Endothelial cell (in vitro differentiated cells): ENCODE measurements around the gene RAB14. TPM values are rescaled to one million over a fixed set of nuclear protein-coding genes. Genes with fewer than 3 reads are reported as not detected.

Experiments used
- DNase-seq: peaks from one replicate; pipeline ENCODE4 v3.0.0; 2021; ENCODE audit warnings: low spot score
- H3K27ac Mint-ChIP-seq: one replicate; pipeline ENCODE4 v1.8.0; 2021; ENCODE audit warnings: mixed read lengths, inconsistent platforms; ENCODE audit not compliant: unreplicated experiment
- H3K27me3 Mint-ChIP-seq: one replicate; pipeline ENCODE4 v1.8.0; 2021; ENCODE audit warnings: mild to moderate bottlenecking, moderate library complexity, mixed read lengths, inconsistent platforms; ENCODE audit not compliant: unreplicated experiment
- H3K36me3 Mint-ChIP-seq: one replicate; pipeline ENCODE4 v1.8.0; 2021; ENCODE audit warnings: mild to moderate bottlenecking, low read depth, mixed read lengths, inconsistent platforms; ENCODE audit not compliant: unreplicated experiment
- H3K4me1 Mint-ChIP-seq: one replicate; pipeline ENCODE4 v1.8.0; 2021; ENCODE audit warnings: mild to moderate bottlenecking, mixed read lengths, inconsistent platforms; ENCODE audit not compliant: unreplicated experiment
- H3K4me3 Mint-ChIP-seq: one replicate; pipeline ENCODE4 v1.8.0; 2021; ENCODE audit warnings: mild to moderate bottlenecking, mixed read lengths, inconsistent platforms; ENCODE audit not compliant: unreplicated experiment
- H3K9me3 Mint-ChIP-seq: one replicate; pipeline ENCODE4 v1.8.0; 2021; ENCODE audit warnings: mixed read lengths, inconsistent platforms; ENCODE audit not compliant: unreplicated experiment
- CTCF ChIP-seq: fragments of 200-600 bp; sonication (generic); IDR thresholded peaks from one replicate; pipeline ENCODE4 v1.5.0; 2021; ENCODE audit warnings: antibody characterized with exemption; ENCODE audit not compliant: unreplicated experiment
- total RNA-seq: library from RNA; stranded (reverse); fragmentation: NEBNext Ultra II Directional; extraction: Animal tissue kit (Norgen Biotek cat#: 25700); gene quantifications from one replicate; pipeline ENCODE4 v1.2.1, GENCODE V29; 2021; ENCODE audit not compliant: unreplicated experiment

RAB14 gene
- total RNA-seq, 1 donor from 2014 or later, result 81.6 TPM

- TF ChIP-seq CTCF, result no peak
- H3K4me3 Mint-ChIP-seq, result no peak overlapping the region
- DNase-seq, result no peak
- H3K9me3 Mint-ChIP-seq, result no peaks in the 10 kb centered on the region
- no peaks in the 10 kb centered on the region for H3K36me3 Mint-ChIP-seq
- H3K27me3 Mint-ChIP-seq, result peaks cover 2% of the 10 kb centered on the region
- no peak overlapping the region for H3K27ac Mint-ChIP-seq
- H3K4me1 Mint-ChIP-seq, result peaks cover 27% of the 10 kb centered on the region
Observed at GRCh38 chr9:121192959-121193640, 8.6 kb downstream of the RAB14 start.

DNA sequence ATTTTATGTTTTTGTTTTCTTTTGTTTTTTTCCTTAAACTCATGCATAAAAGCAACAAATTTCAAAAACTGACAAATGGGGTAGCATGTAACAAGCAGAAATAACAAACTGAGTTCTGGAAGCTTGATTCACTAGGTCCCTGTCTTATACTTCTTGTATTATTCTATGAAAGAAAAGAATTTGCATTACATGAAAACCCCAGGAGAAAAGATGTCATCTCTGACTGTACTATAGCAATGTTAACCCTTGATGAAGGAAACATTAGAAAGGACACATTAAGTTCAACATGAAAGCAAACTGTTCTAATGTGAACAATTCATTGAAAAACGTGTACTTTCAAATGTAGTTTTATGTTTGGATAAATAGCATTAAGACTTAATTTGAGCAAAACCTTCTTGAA lies 9.2 kb downstream of the RAB14 start:
- no peak for DNase-seq
- Mint-ChIP-seq H3K27me3 (peaks cover 2% of the 10 kb centered on the region), H3K9me3 (no peaks in the 10 kb centered on the region), H3K4me1 (peaks cover 26% of the 10 kb centered on the region), H3K36me3 (no peaks in the 10 kb centered on the region), H3K27ac (no peak overlapping the region), H3K4me3 (no peak overlapping the region)
- TF ChIP-seq CTCF, result no peak

DNA sequence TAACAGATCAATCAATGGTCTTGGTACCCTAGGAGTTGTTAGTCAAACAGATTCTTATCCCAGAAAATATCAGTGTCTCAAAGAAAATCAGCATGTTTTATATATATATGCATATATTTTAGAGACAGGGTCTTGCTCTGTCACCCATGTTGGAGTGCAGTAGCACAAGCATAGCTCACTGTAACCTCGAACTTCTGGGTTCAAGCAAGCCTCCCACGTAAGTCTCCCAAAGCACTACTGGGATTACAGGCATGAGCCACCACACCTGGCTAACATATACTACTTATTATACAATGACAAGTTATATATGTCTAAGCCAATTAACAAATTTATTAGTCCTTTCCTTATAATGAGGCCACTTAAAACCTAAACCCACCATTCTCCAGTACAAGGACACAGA lies 10.4 kb downstream of the RAB14 start:
- H3K4me1 Mint-ChIP-seq, result peaks cover 21% of the 10 kb centered on the region
- no peak for TF ChIP-seq CTCF
- no peak overlapping the region for H3K4me3 Mint-ChIP-seq
- no peak for DNase-seq
- peaks cover 3% of the 10 kb centered on the region for H3K36me3 Mint-ChIP-seq
- H3K27ac Mint-ChIP-seq, result peak overlapping the region; percentile 42
- peaks cover 2% of the 10 kb centered on the region for H3K27me3 Mint-ChIP-seq
- no peaks in the 10 kb centered on the region for H3K9me3 Mint-ChIP-seq

DNA sequence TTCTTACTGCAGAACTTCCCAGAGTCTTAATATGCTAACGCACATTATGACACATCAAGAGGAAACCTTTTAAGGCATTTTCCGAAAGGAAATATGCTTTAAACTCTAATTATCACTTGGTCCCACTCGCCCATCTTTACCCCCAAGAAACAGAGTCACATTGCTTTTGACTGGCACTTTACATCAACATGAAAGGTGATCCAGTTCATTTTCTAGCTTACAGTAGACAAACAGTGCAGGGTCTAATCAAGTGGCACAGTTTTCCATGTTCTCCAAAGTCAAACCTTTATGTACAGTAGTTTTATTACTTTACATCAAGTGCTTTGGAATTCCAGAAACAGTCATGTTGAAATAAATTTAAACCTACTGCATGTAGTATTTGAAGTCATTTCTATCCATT lies 12.0 kb downstream of the RAB14 start:
- no peaks in the 10 kb centered on the region for H3K9me3 Mint-ChIP-seq

More for the DNA sequence above, 12.0 kb downstream of the RAB14 start:
- TF ChIP-seq CTCF, result no peak
- peaks cover 20% of the 10 kb centered on the region for H3K4me1 Mint-ChIP-seq
- H3K27me3 Mint-ChIP-seq, result no peaks in the 10 kb centered on the region
- H3K27ac Mint-ChIP-seq, result no peak overlapping the region
- H3K36me3 Mint-ChIP-seq, result peaks cover 7% of the 10 kb centered on the region
- DNase-seq, result no peak
- no peak overlapping the region for H3K4me3 Mint-ChIP-seq
